ENCODE data around the gene IRF2BP1. TPM values are rescaled to one million over a fixed set of nuclear protein-coding genes. Genes with fewer than 3 reads are reported as not detected.
A peak's percentile ranks its signal among the peaks of the same experiment; 100 is the strongest.

Gene IRF2BP1
- total and polyA plus RNA-seq, 12 donors = 8.0 to 23.0 (median 19.5) TPM

DNA sequence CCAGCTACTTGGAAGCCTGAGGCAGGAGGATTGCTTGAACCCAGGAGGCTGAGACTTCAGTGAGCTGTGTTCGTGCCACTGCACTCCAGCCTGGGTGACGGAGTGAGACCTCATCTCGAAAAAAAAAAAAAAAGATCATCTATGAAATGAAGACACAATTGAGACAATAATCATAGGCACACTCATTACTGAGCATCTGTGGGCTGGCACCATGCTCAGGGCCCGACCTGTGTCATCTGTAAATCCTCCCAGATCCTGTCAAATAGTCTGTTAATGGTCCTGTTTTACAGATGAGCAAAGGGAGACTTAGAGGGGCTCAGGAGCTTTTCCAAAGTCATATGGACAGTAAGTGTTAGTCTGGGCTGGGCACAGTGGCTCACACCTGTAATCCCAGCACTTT, 32.8 kb upstream of the IRF2BP1 start:
- H3K36me3 ChIP-seq = no peaks in the 10 kb centered on the region
- H3K4me3 ChIP-seq = no peak overlapping the region
- H3K27me3 ChIP-seq = peaks cover 0 to 37% (median 19%) of the 10 kb centered on the region in 7 donors
- H3K9me3 ChIP-seq = no peaks in the 10 kb centered on the region
- no peaks in the 10 kb centered on the region for H3K4me1 ChIP-seq
- no peak for TF ChIP-seq CTCF (IDR thresholded peaks at IDR 0.05)
- intact Hi-C loops (cut with DNase I) = loop anchor here in 1 of 10 donors (10.0 kb wide), 1 partner anchor 86 kb away; no protein-coding TSS in a partner anchor
- no peak for DNase-seq
- H3K27ac ChIP-seq = no peak overlapping the region
- no peak for ATAC-seq
- 68 to 73% methylated on average over 4 of the region's 4 CpGs for WGBS, 2 donors

DNA sequence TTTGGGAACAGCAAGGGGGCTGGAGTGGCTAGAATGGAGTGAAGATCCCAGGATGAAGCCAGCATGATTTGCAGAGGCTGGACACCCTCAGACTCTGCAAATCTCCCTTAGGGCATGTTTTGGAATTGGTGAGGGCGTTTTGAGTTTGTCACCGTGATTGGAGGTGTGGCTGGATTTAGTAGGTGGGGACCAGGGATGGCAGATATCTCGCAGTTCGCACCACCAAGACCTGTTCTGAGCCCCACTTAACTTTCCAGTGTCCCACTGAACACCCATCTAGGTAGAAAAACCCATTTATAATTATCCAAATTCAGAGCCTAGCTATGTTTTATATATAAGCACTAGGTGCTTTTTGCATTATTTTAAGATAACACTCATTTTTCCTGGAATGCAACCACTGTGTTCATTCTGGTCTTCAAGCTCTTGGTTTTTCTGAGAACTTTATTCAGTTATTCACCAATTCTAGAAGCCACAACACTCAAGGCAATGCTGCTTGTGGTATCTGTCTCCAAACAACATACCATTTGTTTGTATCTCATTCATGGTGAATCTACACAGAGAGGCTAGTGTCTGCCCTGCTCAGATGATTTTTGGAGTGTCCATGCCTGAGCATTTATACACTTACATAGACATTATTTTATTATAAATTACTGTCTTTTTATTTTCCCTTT, 31.6 kb upstream of the IRF2BP1 start:
- TF ChIP-seq CTCF (IDR thresholded peaks at IDR 0.05) = no peak
- Histone ChIP-seq H3K4me3 (no peak overlapping the region), H3K4me1 (no peaks in the 10 kb centered on the region), H3K27me3 (peaks cover 0 to 40% (median 25%) of the 10 kb centered on the region in 7 donors), H3K27ac (no peak overlapping the region), H3K9me3 (no peaks in the 10 kb centered on the region), H3K36me3 (no peaks in the 10 kb centered on the region)
- ATAC-seq (no peak), DNase-seq (no peak)
- intact Hi-C loops (cut with DNase I) = loop anchor here in 1 of 10 donors (10.0 kb wide), 1 partner anchor 87 kb away; no protein-coding TSS in a partner anchor
- WGBS, 2 donors = 46 to 68% methylated on average over 4 of the region's 4 CpGs

GRCh38 chr19:45913874-45914830, 28.2 kb upstream of the IRF2BP1 start, which contains the start of gene NANOS2:
Gene NANOS2 (minus strand): TSS chr19:45914778. CDS start chr19:45914693, 85 bp downstream.
- intact Hi-C loops (cut with DNase I) = loop anchor here in 3 of 10 donors (5.0 to 10.0 kb wide), 2 partner anchors 91 to 98 kb away; no protein-coding TSS in a partner anchor

More at GRCh38 chr19:45913874-45914830, 28.2 kb upstream of the IRF2BP1 start, which contains the start of gene NANOS2:
- Histone ChIP-seq H3K9me3 (no peaks in the 10 kb centered on the region), H3K4me1 (no peaks in the 10 kb centered on the region), H3K4me3 (no peak within 1 kb of the TSS), H3K36me3 (no peaks in the 10 kb centered on the region), H3K27me3 (peaks cover 0 to 41% (median 28%) of the 10 kb centered on the region in 7 donors), H3K27ac (no peak within 1 kb of the TSS)
- ATAC-seq (peak in 4 of 8 donors; percentile 12 to 72 (median 56)), DNase-seq (peak in 1 of 2 donors; percentile 34)
- peak in 5 of 9 donors; percentile 10 to 45 (median 28) for TF ChIP-seq CTCF (IDR thresholded peaks at IDR 0.05)
- WGBS, 2 donors = 62 to 66% methylated on average over 44 of the region's 44 CpGs

Measured in heart right ventricle (tissue), 16 donors.